Esophagus squamous epithelium (tissue), 4 donors: Measurements from ENCODE around the gene FPR1.

Source experiments
- CTCF ChIP-seq, 6 experiments: fragments of 450-650 bp in 4 of 6; fragments of 200-600 bp in 2 of 6; sonication (generic) in 2 of 6; IDR thresholded peaks; one replicate each; pipeline ENCODE4 v1.5.1; 2016 to 2019; ENCODE audit warnings: antibody characterized with exemption in 6 of 6, mild to moderate bottlenecking in 4 of 6, moderate library complexity in 4 of 6
- POLR2A ChIP-seq, 4 donors: fragments of 450-650 bp; IDR thresholded peaks; one replicate each; pipeline ENCODE4 v1.6.1; 2017; ENCODE audit warnings: antibody characterized with exemption in 4 of 4, mild to moderate bottlenecking in 4 of 4, moderate library complexity in 3 of 4

- TF ChIP-seq CTCF (IDR thresholded peaks at IDR 0.05), result no peak
- TF ChIP-seq POLR2A (IDR thresholded peaks at IDR 0.05), result no peak
Observed at GRCh38 chr19:51780270-51780669, 28.6 kb upstream of the FPR1 start.
